HG02870 (cell line): Measurements from ENCODE around the gene KCNF1.

Source experiments
- ATAC-seq: cut with Tn5 transposase; IDR thresholded peaks from one replicate; pipeline ENCODE4 v1.9.1; 2021; ENCODE audit warnings: mild to moderate bottlenecking, moderate library complexity; ENCODE audit not compliant: unreplicated experiment

KCNF1 gene

GRCh38 chr2:10961490-10961875 lies 49.7 kb downstream of the KCNF1 start:
- ATAC-seq, result no peak

- ATAC-seq, result no peak
Observed at GRCh38 chr2:10962004-10962403, 50.3 kb downstream of the KCNF1 start.

GRCh38 chr2:10963155-10963554 lies 51.4 kb downstream of the KCNF1 start:
- ATAC-seq, result no peak
